Astrocyte (in vitro differentiated cells and primary cell): ENCODE results near the gene IL9R.

Experiments used
- EZH2 ChIP-seq: IDR thresholded peaks from 2 replicates; pipeline ENCODE4 v1.6.1; 2012; ENCODE audit warnings: mild to moderate bottlenecking, low read length, inconsistent platforms; ENCODE audit not compliant: insufficient read depth
- TF ChIP-seq, protein P1 (sequence below): IDR thresholded peaks from 2 replicates; pipeline ENCODE4 v1.5.1; 2011; ENCODE audit warnings: low read depth, mild to moderate bottlenecking, inconsistent platforms, low read length, moderate library complexity; ENCODE audit not compliant: insufficient read depth

DNA sequence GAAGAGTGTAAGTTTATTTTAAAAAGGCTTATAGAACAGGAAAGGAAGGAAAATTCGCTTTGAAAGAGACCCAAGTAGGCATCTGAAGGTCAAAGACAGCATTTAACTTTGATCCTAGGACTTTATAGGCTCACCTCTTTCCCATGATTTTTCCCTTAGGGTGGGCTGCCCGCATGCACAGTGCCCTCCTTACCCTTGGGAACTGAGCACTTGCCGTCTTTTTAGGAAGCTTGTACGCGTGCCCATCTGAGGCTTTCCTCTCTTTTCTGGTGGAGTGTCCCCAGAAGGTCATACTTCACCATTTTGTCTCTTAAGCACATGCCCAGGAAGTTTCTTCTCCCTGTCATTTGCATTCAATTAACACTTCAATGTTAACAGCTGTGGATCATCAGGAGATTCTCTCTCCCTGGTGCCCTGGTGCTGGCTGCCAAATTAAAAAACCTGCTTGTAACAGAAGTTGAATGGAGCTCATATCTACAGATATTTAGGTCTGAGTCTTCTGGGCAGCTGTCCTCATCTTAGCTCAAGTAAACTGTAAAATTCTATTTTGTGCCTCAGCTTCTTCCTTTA is 38.4 kb upstream of the IL9R start:
- no peak for TF ChIP-seq EZH2
- TF ChIP-seq, protein P1, sequence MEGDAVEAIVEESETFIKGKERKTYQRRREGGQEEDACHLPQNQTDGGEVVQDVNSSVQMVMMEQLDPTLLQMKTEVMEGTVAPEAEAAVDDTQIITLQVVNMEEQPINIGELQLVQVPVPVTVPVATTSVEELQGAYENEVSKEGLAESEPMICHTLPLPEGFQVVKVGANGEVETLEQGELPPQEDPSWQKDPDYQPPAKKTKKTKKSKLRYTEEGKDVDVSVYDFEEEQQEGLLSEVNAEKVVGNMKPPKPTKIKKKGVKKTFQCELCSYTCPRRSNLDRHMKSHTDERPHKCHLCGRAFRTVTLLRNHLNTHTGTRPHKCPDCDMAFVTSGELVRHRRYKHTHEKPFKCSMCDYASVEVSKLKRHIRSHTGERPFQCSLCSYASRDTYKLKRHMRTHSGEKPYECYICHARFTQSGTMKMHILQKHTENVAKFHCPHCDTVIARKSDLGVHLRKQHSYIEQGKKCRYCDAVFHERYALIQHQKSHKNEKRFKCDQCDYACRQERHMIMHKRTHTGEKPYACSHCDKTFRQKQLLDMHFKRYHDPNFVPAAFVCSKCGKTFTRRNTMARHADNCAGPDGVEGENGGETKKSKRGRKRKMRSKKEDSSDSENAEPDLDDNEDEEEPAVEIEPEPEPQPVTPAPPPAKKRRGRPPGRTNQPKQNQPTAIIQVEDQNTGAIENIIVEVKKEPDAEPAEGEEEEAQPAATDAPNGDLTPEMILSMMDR: no peak
